IPS DF 4.7 (cell line): ENCODE results near the gene KRTAP16-1.
"Not testable (repeated sequence)": the region's sequence is repeated elsewhere in the genome, so short reads cannot be mapped to it uniquely, and the experiment has no call there.

Experiments used
- DNase-seq: peaks from one replicate; pipeline ENCODE4 v3.0.0-alpha.2; 2013; ENCODE audit warnings: low spot score; ENCODE audit errors: extremely low read depth

The KRTAP16-1 gene

GRCh38 chr17:41301916-41302901 lies 6.9 kb downstream of the KRTAP16-1 start, which contains the start of gene KRTAP29-1:
TSS of gene KRTAP29-1 (minus strand) at chr17:41302851. CDS start at chr17:41302851, 0 bp downstream.
- DNase-seq: no peak

GRCh38 chr17:41301204-41301790 lies 7.8 kb downstream of the KRTAP16-1 start:
- no peak for DNase-seq

GRCh38 chr17:41298458-41299135 lies 10.5 kb downstream of the KRTAP16-1 start:
- no peak for DNase-seq

GRCh38 chr17:41296846-41297245 lies 12.3 kb downstream of the KRTAP16-1 start:
- DNase-seq: no peak

- DNase-seq: no peak
Measured at GRCh38 chr17:41294016-41294415, 15.1 kb downstream of the KRTAP16-1 start.

GRCh38 chr17:41287050-41287449 lies 22.1 kb downstream of the KRTAP16-1 start:
- no peak for DNase-seq

- DNase-seq: no peak
Measured at GRCh38 chr17:41284546-41284945, 24.6 kb downstream of the KRTAP16-1 start.

- DNase-seq: no peak
Measured at GRCh38 chr17:41284043-41284442, 25.1 kb downstream of the KRTAP16-1 start.

- no peak for DNase-seq
Measured at GRCh38 chr17:41278176-41278955, 30.7 kb downstream of the KRTAP16-1 start.

- DNase-seq: not testable (repeated sequence)
Measured at GRCh38 chr17:41275648-41276190, 33.4 kb downstream of the KRTAP16-1 start, which contains the start of gene KRTAP9-7. TSS of gene KRTAP9-7 (plus strand) at chr17:41275698. CDS start at chr17:41275698, 0 bp downstream.

- DNase-seq: no peak
Measured at GRCh38 chr17:41271858-41272257, 37.3 kb downstream of the KRTAP16-1 start.

- DNase-seq: not testable (repeated sequence)
Measured at GRCh38 chr17:41271323-41271722, 37.8 kb downstream of the KRTAP16-1 start.

- DNase-seq: no peak
Measured at GRCh38 chr17:41267711-41268110, 41.4 kb downstream of the KRTAP16-1 start.

- no peak for DNase-seq
Measured at GRCh38 chr17:41265078-41265477, 44.0 kb downstream of the KRTAP16-1 start, which contains the start of gene KRTAP9-6. TSS of gene KRTAP9-6 (plus strand) at chr17:41265378. CDS start at chr17:41265378, 0 bp downstream.

- no peak for DNase-seq
Measured at GRCh38 chr17:41264599-41264998, 44.5 kb downstream of the KRTAP16-1 start.

- no peak for DNase-seq
Measured at GRCh38 chr17:41263212-41263611, 45.9 kb downstream of the KRTAP16-1 start.

GRCh38 chr17:41258406-41258805 lies 50.7 kb downstream of the KRTAP16-1 start:
- no peak for DNase-seq
